SK-N-SH (cell line): ENCODE measurements around the gene TFCP2L1.

Experiments used
- CTCF ChIP-seq: fragments of 200-600 bp; sonication (generic); IDR thresholded peaks from 2 replicates; pipeline ENCODE4 v1.6.1; 2017; ENCODE audit warnings: antibody characterized with exemption, mild to moderate bottlenecking, moderate library complexity
- EZH2phosphoT487 ChIP-seq: fragments of 200-600 bp; sonication (generic); IDR thresholded peaks from 2 replicates; pipeline ENCODE4 v1.6.1; 2017; ENCODE audit warnings: low read depth, mixed run types, mild to moderate bottlenecking, antibody characterized with exemption, moderate library complexity, borderline replicate concordance
- POLR2AphosphoS5 ChIP-seq: IDR thresholded peaks from 2 replicates; pipeline ENCODE4 v1.6.1; 2012; ENCODE audit warnings: low read depth, low read length
- SMC3 ChIP-seq: IDR thresholded peaks from 2 replicates; pipeline ENCODE4 v1.6.1; 2012; ENCODE audit warnings: low read depth, low read length, improper control_type of control experiment

- TF ChIP-seq CTCF (no peak), EZH2phosphoT487 (no peak), POLR2AphosphoS5 (no peak), SMC3 (no peak)
Observed at GRCh38 chr2:121210691-121211090, 74.3 kb downstream of the TFCP2L1 start.
